Measurements from ENCODE around the gene CD74. TPM values are rescaled to one million over a fixed set of nuclear protein-coding genes. Genes with fewer than 3 reads are reported as not detected.

Gene CD74
- total and polyA plus RNA-seq, 2 of the 8 experiments (the other 6 are each of a cell fraction or from before 2014, with no cell fraction given): 45.9 to 61.0 TPM

- Histone ChIP-seq H2BK20ac (ENCODE audit: low read length) (no peak overlapping the region), H3K4me2 (ENCODE audit: insufficient read depth in 1 of 2, low read depth in 2 of 2, low read length in 2 of 2) (no peak overlapping the region), H4K5ac (ENCODE audit: insufficient read length, low read depth, low read length) (no peak overlapping the region), H3K23me2 (ENCODE audit: low read depth, low read length) (no peaks in the 10 kb centered on the region), H3K4me1 (replicated peaks in 1 of 4; ENCODE audit: control insufficient read depth in 3 of 4, insufficient read depth in 4 of 4, low read length in 3 of 4) (no peaks in the 10 kb centered on the region), H2BK120ac (replicated peaks; ENCODE audit: low read depth, low read length) (no peak overlapping the region), H2BK5ac (ENCODE audit: low read depth, low read length) (no peak overlapping the region), H3K27me3 (replicated peaks in 1 of 4; ENCODE audit: control insufficient read depth in 3 of 4, extremely low read depth in 1 of 4, insufficient read depth in 3 of 4, low read length in 3 of 4) (no peaks in the 10 kb centered on the region), H3K56ac (replicated peaks; ENCODE audit: insufficient read length, low read depth, low read length) (no peak overlapping the region), H2AFZ (ENCODE audit: low read length) (no peak overlapping the region), H2BK15ac (ENCODE audit: low read length) (no peak overlapping the region), H2BK12ac (ENCODE audit: low read depth, low read length) (no peak overlapping the region), H3K23ac (ENCODE audit: insufficient read length) (no peak overlapping the region), H3K14ac (ENCODE audit: insufficient read length) (no peak overlapping the region), H3K4ac (replicated peaks; ENCODE audit: insufficient read length, low read depth, low read length) (no peak overlapping the region), H4K20me1 (replicated peaks in 1 of 2; ENCODE audit: control insufficient read depth in 1 of 2, insufficient read depth in 2 of 2, low read length in 2 of 2) (peaks cover 2 to 7% of the 10 kb centered on the region in 2 experiments), H3K79me2 (ENCODE audit: control insufficient read depth in 1 of 2, insufficient read depth in 2 of 2, low read length in 2 of 2) (no peaks in the 10 kb centered on the region), H3K27ac (ENCODE audit: low read depth, low read length) (no peak overlapping the region), H4K8ac (ENCODE audit: extremely low read depth, insufficient read depth, low read length) (no peak overlapping the region), H3K9ac (replicated peaks in 1 of 4; ENCODE audit: extremely low read depth in 1 of 4, low read depth in 3 of 4, low read length in 3 of 4) (no peak overlapping the region), H3K9me3 (ENCODE audit: insufficient read depth in 2 of 2, low read depth in 1 of 2, low read length in 1 of 2) (no peaks in the 10 kb centered on the region), H3K18ac (ENCODE audit: extremely low read depth, low read length) (no peak overlapping the region), H3K4me3 (ENCODE audit: extremely low read depth in 1 of 4, insufficient read depth in 2 of 4, low read depth in 3 of 4, low read length in 4 of 4) (no peak overlapping the region), H2AK5ac (ENCODE audit: low read depth, low read length) (no peak overlapping the region), H4K91ac (replicated peaks; ENCODE audit: insufficient read length, low read length) (no peak overlapping the region), H3K79me1 (ENCODE audit: low read depth, low read length) (no peaks in the 10 kb centered on the region), H3K36me3 (ENCODE audit: control insufficient read depth in 2 of 4, insufficient read depth in 4 of 4, low read length in 3 of 4) (peaks cover 54 to 92% (median 86%) of the 10 kb centered on the region in 4 experiments)
- ChIA-PET CTCF (ENCODE audit: partially characterized antibody) (interaction anchor here (0.7 to 16.9 kb wide), 14 partner anchors 9 to 312 kb away, joined by 3 to 274 read pairs (median 4); partner anchors contain the start of gene CD74), POLR2A (ENCODE audit: partially characterized antibody) (interaction anchor here (1.1 to 19.1 kb wide), 5 partner anchors 9 to 49 kb away, joined by 3 to 455 read pairs (median 4); partner anchors contain the start of gene TCOF1)
- DNase-seq (ENCODE audit: low read depth in 1 of 2, low spot score in 2 of 2) (no peak), FAIRE-seq (no peak)
- 86% methylated on average over 4 of the region's 7 CpGs; no CpG with 5 or more reads in 1 of the 2 experiments for WGBS, 2 experiments (ENCODE audit: extremely low coverage in 1 of 2, insufficient coverage in 1 of 2, insufficient read length in 1 of 2, insufficient replicate concordance in 2 of 2, low coverage in 1 of 2, low lambda C conversion rate in 2 of 2, missing lambda C conversion rate in 1 of 2)
- TF ChIP-seq YY1 (IDR thresholded peaks at IDR 0.05; ENCODE audit: low read depth, low read length) (no peak), ATF3 (IDR thresholded peaks at IDR 0.05; ENCODE audit: insufficient read depth, low read depth, low read length) (no peak), SAP30 (IDR thresholded peaks at IDR 0.05; ENCODE audit: insufficient read depth, insufficient replicate concordance, low read length) (no peak), HDAC2 (IDR thresholded peaks at IDR 0.05; ENCODE audit: borderline replicate concordance in 1 of 2, low read depth in 2 of 2, low read length in 2 of 2) (no peak), TCF12 (IDR thresholded peaks at IDR 0.05; ENCODE audit: low read depth, low read length) (no peak), CEBPB (IDR thresholded peaks at IDR 0.05; ENCODE audit: low read depth, low read length) (no peak)
Observed at GRCh38 chr5:150396267-150396666, 16.4 kb downstream of the CD74 start.
